Measurements from ENCODE around the gene MEGF8.

DNA sequence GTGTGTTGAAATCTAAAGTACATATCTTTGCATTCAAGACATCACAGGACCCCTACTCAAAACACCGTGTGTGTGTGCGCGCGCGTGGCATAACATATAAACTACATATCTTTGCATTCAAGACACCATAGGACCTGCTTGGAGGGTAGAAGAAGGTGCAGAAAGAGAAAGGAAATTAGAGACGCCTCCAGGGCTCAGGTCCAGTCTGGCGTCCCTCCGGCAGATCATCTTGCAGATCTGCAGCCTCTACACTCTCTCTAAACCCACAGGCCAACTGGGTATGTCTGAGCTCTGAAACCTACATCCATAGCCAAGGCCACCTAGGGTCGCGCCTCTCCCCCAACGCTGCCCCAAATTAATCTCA, 22.4 kb upstream of the MEGF8 start:
- TF ChIP-seq POU5F1 (IDR thresholded peaks at IDR 0.05; ENCODE audit: borderline replicate concordance, low read depth, low read length, partially characterized antibody): no peak
- TF ChIP-seq CREB1 (IDR thresholded peaks at IDR 0.05): no peak
- TF ChIP-seq CREB1 (CRISPR knock-in tag; IDR thresholded peaks at IDR 0.05): no peak
- no peak for TF ChIP-seq ZSCAN29 (IDR thresholded peaks at IDR 0.05)
- TF ChIP-seq ZFP30 (CRISPR knock-in tag; IDR thresholded peaks at IDR 0.05; ENCODE audit: borderline replicate concordance): no peak
- TF ChIP-seq ADNP (tag; IDR thresholded peaks at IDR 0.05): no peak
- TF ChIP-seq TOE1 (IDR thresholded peaks at IDR 0.05; ENCODE audit: borderline replicate concordance): no peak
- TF ChIP-seq TOE1 (CRISPR knock-in tag; IDR thresholded peaks at IDR 0.05; ENCODE audit: borderline replicate concordance, low read depth): no peak
- TF ChIP-seq KAT7 (CRISPR knock-in tag; IDR thresholded peaks at IDR 0.05; ENCODE audit: borderline replicate concordance): no peak
- TF ChIP-seq, protein P1, sequence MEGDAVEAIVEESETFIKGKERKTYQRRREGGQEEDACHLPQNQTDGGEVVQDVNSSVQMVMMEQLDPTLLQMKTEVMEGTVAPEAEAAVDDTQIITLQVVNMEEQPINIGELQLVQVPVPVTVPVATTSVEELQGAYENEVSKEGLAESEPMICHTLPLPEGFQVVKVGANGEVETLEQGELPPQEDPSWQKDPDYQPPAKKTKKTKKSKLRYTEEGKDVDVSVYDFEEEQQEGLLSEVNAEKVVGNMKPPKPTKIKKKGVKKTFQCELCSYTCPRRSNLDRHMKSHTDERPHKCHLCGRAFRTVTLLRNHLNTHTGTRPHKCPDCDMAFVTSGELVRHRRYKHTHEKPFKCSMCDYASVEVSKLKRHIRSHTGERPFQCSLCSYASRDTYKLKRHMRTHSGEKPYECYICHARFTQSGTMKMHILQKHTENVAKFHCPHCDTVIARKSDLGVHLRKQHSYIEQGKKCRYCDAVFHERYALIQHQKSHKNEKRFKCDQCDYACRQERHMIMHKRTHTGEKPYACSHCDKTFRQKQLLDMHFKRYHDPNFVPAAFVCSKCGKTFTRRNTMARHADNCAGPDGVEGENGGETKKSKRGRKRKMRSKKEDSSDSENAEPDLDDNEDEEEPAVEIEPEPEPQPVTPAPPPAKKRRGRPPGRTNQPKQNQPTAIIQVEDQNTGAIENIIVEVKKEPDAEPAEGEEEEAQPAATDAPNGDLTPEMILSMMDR (IDR thresholded peaks at IDR 0.05 in 2 of 3, conservative IDR thresholded peaks at IDR 0.05 in 1 of 3; ENCODE audit: insufficient read depth in 2 of 3, low read depth in 1 of 3, low read length in 3 of 3): no peak
- no peak for TF ChIP-seq NFYB (IDR thresholded peaks at IDR 0.05; ENCODE audit: extremely low read depth, insufficient read length)
- no peak for TF ChIP-seq POLR2A (conservative IDR thresholded peaks at IDR 0.05)

All from K562 (cell line).